Measurements from ENCODE around the gene ANKRD65.
"Not testable (repeated sequence)": the region's sequence is repeated elsewhere in the genome, so short reads cannot be mapped to it uniquely, and the experiment has no call there.

The ANKRD65 gene

DNA sequence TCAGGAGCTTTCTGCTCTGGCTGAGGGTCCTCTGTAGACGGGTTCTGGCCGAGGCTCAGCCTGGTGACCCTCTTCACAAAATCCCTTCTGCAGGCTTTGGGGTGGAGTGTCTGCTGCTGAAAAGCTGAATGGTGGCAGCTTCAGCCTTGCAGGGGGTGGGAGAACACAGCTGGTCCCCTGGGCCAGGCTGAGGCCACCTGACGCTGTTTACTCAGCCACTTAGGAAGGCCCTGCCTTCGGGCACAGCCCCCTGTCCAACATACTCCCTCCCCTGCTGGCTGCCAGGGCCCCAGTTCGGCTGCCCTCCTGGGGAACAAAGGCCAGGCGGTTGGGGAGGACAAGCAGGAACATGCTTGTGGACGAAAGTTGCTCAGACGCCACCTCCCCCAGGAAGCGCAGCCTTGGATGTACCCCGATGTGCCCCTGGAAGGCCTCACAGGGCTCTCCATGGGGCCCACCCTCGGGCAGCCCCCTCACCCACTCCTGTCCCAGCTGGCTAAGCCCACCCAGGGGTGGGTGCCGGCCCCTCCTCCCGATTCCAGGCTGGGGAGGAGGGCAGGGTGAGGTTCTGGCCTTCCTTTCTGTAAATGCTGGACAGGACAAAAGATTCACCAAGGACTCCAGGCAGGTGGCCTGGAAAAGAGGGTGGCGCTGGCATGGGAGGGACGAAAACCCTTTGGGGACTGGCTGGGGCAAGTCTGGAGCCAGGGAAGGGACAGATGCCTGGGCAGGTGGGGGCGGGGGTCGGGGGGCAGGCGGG is at the start of gene ANKRD65:
TSS of gene ANKRD65 (minus strand) at position 130 of the 760 bp plus-strand sequence. CDS start 271 bp downstream, outside the sequence.
- peak; percentile 97 for DNase-seq

DNA sequence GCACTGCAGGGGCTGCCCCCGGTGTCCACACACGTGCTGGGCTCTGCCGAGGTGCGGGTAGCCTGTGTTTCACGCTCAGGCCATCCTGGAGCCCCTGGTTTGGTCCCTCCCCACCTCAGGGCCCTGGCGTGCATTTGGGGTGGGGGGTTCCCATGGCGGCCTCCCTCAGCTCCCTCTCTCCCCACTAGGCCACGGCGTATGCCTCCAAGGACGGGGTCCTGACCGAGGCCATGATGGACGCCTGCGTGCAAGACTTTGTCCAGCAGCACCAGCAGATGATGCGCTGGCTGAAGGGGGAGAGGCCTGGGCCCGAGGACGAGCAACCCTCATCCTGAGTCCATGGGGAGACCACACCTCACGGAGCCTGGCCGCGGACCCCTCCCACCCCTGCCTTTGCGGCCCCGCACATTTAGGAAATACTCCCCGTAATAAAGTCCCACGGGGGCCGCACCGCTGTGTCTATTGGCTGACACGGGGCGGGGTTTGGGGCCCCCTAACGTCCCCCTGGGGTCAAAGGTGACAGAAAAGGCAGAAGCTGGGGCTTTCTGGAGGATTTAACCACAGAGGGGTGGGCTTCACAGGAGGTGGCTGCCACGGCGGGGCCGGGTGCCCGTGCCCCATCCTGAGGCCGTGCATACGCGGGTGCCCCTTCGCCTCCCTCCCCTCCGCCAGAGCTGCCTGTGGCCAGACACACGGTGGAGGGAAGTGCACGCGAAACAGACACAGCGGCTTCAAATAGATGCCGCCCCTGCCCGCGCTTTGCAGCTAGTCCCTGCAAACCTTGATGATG is 47.3 kb upstream of the ANKRD65 start:
- DNase-seq: not testable (repeated sequence)

DNA sequence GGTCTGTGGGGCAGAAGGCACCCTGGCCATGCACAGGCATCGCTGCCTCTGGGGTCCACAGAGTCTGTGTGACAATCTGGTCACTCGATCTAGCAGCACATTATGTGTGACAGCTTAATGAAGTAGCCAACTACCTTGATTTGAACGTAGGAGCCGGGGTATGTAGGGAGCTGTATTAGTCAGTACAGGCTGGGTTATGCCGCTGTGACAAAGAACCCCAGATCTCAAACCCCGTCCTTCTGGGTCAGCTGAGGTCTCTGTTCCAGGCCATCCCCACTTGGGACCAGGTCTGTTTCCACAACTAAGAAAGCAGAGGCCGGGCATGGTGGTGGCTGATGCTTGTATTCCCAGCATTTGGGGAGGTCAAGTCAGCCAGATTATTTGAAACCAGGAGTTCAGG is 42.2 kb upstream of the ANKRD65 start:
- DNase-seq: no peak

DNA sequence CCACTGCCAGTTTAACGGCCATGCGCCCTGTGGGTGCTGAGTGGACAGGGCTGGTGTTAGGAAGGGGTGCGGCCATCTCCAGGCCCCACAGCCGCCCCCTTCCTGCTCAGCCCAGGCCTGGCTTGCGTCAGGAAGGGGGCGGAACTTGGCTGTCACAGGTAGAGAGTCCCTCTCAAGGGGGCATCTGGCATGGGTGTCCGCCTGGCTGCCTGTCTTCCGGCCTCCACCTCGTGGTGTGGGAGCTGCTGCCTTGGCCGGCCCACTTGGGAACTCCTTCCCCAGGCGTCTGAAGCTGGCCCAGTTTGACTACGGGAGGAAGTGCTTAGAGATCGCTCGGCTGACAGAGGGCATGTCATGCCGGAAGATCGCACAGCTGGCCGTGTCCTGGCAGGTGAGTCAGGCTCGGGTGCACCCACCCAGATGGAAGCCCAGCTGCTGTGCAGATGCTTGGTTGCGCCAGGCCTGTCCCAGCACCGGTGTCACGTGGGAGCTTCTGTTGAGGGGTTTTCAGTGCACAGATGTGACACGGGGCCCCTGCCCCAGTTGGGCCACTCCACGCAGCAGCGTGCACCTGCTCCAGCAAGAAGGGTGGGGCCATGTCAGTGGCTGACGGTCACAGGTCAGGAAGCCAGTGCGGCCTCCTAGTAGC is 41.4 kb upstream of the ANKRD65 start:
- DNase-seq: peak; percentile 47

DNA sequence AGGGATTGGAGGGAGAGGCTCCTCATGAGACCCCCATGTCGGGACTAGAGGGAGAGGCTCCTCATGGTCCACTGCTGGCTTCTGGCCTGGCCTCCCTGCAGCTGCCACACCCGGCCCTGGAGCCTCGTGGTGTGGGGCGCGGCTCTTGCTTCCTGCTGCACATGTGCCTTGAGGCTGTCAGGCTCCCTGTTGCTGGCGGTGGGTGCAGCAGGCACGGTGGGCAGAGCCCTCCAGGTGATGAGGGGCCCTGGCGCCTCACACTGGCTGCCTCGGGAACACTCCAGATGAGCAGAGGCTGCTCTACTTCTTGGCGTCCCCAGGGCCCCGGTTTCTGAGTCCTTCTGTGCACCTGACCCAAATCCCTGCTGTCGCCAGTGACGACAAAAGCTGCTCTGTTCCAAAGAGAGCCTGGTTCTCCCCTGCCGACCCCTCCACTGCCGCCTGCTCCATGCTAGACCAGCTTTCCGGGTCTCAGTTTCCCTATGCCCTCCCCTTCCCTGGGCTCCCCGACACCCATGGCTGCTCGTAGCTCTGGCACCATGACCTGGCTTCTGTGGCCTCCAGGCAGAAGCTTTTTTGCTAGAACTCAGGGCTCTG is 40.7 kb upstream of the ANKRD65 start:
- DNase-seq: peak; percentile 41

DNA sequence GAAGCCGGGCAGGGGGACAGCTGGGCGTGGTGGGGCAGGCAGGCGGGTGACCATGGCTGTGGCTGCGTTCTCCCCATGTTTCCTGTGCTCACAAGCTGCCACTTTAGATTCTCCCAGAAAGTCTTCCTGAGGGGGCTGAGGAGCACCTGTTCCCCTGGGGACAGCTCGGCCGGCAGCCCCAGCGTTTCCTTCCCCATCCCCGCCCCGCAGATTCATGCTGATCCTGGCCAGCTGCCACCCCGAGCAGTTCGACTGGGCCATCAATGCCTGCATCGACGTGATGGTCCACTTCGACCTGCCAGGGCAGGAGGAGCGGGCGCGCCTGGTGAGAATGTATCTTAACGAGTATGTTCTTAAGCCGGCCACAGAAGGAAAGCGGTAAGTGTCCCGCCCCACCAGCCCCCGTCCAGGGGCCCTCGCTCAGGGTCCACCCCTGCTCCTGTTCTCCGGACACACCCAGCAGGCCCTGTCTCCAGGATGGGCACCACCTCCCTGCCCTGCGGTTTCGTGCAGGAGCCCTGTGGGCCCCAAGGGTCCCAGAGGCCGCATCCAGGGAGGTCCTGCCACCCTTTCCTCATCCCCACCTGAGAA is 39.6 kb upstream of the ANKRD65 start:
- no peak for DNase-seq

DNA sequence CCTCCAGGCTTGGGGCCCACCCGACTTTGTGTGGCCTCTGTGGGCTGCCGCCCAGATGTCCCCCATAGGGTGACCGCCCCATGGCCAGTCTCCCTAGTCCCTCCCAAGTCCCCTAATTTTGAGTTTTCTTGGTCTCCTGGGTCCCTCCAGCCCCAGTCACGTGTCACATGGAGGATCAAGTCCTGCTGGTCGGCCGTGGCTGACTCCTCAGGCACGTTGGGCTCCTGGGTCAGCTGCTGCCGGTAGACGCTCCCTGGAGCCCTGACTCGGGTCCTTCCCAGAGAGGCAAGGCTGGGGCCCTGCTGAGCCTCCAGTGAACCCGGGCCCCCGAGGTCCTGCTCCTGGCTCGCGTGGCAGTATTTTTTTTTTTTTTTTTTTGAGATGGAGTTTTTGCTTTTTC is 38.6 kb upstream of the ANKRD65 start:
- DNase-seq: not testable (repeated sequence)

DNA sequence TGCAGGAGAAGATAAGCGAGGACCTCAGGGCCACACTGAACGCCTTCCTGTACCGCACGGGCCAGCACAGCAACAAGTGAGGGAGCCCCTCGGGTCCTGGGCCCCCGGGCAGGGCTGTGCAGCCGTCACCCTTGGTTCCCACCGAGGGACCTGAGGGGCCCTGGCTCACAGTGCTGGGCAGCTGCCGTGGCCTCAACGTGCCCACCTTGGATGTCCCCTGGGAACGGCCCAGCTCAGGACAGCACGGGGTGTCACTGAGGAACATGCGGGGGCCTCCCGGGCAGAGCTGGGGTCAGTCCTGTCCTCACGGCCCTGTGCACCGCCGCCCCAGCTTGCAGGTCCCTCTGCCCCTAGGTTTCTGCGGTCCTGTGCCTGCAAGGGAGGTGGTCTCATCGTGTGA is 38.1 kb upstream of the ANKRD65 start:
- not testable (repeated sequence) for DNase-seq

DNA sequence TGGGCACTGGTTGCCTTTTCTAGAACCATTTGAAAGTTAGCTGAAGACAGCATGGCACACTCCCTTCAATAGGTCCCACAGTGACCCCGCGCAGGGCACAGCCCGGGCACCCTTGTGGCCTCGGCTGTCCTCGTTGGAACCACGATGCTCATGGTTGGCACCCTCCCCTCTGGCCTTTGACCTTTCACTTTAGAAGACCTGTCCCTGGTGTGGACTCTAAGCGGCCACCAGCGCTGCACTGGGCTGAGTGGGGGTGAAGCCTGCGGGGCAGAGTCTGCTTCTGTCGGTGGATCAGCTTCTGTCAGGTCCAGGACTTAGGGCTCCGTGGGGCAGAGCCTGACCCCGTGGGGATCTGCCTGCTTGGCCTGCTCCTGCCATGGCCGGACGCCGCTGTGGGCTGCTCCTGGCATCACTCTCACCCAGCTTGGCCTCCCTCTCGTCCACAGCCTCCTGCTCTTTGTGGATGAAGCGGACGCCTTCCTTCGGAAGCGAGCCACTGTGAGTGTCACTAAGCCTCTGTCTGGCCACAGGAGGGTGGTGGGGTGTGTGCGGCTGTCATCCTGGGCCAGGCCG is 35.7 kb upstream of the ANKRD65 start:
- not testable (repeated sequence) for DNase-seq

DNA sequence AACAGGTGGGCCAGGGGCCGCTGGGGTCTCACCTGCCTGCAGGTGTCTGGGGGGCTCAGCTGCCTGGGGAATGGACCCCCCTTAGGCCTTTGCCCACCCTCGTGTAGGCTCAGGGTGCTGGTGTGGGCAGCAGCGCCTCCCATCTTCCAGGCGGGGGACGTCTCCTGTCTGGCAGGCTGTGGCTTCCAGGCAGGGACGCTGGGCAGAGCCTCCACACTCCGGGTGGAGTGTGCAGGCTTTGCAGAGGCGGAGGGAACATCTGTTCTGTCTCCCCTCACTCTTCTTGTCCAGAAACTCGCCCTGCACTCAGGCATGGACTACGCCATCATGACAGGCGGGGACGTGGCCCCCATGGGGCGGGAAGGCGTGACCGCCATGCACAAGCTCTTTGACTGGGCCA is 34.9 kb upstream of the ANKRD65 start:
- not testable (repeated sequence) for DNase-seq

DNA sequence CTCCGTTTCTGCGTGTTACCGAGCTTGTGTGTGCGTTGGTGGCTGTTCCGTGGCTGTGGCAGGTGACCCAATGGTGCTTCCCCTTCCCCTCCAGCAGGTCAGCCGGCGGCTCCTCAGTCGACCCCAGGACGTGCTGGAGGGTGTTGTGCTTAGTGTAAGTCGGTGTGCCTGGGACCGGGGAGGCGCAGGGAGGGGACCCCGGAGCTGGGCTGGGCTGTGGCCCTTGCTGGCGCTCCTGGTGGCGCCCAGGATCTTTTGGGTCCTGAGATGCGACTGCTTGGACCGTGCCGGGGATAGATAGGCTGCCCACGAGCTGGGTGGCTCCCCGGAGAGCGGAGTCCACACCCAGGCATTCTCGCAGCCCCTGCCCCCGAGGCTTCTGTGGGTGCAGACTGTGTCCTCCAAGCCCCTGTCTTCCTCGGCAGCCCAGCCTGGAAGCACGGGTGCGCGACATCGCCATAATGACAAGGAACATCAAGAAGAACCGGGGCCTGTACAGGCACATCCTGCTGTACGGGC is 34.3 kb upstream of the ANKRD65 start:
- no peak for DNase-seq

DNA sequence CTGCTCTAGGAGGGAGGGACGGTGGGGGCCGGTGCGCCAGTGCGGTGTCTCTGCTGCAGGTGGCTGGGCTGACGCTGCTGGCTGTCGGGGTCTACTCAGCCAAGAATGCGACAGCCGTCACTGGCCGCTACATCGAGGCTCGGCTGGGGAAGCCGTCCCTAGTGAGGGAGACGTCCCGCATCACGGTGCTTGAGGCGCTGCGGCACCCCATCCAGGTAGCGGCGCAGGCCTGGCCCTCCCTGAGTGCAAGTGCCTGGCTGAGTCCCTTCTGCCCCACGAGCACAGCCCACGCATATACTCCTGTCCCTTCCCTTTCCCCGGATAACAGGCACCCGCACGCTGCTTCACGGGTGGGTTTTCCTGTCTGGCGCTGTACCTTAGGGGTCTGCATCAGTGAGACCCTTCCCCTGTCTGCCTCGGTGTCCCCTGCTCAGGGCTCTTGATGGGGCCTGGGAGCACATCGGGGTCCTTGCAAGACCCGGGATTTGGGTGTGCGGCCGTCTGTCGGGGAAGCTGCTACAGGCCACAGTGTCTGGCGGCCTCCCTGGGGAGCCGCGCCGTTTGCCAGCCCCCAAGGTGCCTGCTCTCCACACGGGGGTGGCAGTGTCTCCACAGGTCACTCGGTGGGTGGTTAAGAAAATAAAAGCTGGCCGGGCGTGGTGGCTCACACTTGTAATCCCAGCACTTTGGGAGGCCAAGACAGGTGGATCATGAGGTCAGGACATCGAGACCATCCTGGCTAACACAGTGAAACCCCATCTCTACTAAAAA is 33.4 kb upstream of the ANKRD65 start:
- not testable (repeated sequence) for DNase-seq

DNA sequence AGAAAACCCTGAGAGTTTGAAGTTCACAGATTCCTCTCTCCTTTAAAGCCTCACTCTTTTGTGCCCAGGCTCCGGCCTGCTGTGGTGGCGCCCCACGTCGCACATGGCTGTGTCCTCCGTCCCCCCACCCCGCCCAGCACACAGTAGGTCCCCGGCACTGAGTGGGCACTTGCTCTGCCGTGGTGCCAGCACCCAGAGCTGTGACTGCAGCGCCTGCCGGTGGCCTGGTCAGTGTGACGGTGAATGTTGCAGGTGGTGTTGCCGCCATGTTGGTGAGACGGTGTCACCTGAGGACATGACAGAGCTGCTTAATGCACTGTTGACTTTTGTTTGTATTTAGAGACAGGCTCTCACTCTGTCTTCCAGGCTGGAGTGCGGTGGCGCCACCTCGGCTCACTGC is 31.8 kb upstream of the ANKRD65 start:
- no peak for DNase-seq

DNA sequence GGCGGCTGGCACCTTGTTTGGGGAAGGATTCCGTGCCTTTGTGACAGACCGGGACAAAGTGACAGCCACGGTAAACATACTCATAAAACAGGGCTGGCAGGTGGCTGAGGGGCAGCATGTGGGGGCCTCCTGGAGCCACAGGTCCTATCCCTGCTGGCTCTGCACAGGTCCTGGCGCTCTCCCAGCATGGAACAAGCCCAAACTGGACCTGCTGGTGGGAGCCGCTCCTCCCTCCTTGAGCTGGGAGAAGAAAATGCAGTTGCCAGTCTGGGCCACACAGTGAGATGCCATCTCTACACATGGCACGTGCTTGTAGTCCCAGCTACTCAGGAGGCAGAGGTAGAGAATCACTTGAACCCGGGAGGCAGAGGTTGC is 31.3 kb upstream of the ANKRD65 start:
- not testable (repeated sequence) for DNase-seq

DNA sequence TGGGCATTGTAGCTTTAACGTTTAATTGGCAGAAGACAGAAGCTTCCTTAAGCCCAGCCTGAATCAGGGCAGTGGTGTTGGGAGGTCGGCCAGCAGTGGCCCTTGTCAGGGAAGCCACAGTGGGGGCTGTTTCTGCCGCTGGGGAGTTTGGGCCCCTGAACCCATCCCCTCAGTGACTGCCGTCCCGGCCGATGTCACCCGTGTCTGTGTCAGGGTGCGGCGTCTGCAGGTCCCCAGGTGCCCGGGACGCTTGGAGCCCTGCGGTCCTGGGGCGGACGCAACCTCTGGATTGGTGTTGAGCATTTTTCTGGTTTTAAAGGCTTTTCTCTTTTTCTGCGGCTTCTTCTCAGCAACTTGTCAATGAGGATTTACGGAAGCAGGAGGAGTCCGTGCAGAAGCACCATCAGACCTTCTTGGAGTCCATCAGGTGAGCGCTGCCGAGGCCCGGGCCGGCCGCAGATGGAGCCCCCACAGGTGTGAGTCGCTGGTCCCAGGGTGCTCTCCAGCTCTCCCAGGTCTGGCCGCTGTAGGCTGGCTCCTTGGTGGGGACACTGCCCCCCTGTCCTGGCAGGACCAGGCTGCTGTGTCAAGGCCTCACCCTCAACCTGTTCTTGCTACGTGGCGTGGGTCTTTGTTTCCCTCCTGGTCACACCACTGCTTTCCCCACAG is 30.8 kb upstream of the ANKRD65 start:
- no peak for DNase-seq

DNA sequence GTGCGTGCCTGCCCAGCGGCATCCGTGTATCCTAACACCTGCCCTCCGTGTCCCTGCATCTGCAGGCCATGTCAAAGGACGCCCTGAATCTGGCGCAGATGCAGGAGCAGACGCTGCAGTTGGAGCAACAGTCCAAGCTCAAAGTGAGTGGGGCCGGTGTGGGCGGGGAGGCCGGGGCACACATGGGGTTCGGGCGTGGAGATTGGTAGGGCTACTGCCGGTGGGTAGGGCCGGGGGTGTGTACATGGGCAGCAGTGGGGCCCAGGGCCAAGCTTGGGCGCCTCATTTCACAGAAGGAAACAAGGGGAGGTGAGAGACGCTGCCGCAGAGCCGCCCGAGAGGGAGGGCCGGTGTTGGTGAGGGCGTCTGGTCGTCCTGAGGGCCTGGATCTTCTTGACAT is 29.5 kb upstream of the ANKRD65 start:
- not testable (repeated sequence) for DNase-seq

DNA sequence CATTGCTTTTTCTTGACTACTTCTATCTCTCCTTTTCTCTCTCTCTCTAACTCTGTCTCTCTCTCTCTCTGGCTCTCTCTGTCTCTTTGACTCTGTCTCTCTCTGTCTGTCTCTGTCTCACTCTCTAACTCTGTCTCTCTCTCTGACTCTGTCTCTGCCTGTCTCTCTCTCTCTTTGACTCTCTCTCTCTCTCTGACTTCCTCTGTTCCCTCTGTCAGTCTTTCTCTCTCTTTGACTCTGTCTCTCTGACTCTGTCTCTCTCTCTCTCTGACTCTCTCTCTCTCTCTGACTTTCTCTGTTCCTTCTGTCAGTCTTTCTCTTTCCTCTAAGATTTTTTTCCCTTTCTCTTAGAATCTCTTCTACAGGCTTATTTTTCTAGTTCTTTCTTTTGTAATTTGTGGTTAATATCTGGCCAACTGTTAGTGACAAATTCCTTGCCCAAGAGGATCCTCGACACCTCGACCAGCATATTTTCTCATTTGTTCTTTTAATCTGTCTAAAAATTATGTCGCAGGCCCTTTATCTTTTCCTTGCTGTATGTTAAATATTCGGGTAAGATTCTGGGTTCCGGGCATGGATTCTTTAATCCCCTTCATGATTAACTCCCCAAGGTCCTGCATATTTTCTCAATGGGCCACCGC is 28.1 kb upstream of the ANKRD65 start, which contains the start of gene ATAD3C:
TSS of gene ATAD3C (plus strand) at position 591 of the 641 bp plus-strand sequence. CDS start 995 bp downstream, outside the sequence.
- no peak for DNase-seq

DNA sequence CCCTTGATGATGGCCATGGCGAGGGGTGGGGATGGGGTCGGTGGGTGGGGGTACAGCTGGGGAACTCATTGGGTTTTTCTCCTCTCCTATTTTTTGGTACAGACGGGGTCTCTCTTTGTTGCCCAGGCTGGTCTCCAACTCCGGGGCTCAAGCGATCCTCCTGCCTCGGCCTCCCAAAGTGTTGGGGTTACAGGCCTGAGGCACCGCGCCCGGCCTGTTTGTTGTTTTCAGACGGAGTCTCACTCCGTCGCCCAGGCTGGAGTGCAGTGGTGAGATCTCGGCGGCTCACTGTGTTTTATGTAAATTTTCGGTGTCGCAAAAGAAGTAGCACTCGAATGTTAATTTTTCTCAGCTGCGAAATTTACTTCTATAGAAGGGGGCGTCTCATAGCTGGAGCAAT is 25.6 kb upstream of the ANKRD65 start:
- not testable (repeated sequence) for DNase-seq

DNA sequence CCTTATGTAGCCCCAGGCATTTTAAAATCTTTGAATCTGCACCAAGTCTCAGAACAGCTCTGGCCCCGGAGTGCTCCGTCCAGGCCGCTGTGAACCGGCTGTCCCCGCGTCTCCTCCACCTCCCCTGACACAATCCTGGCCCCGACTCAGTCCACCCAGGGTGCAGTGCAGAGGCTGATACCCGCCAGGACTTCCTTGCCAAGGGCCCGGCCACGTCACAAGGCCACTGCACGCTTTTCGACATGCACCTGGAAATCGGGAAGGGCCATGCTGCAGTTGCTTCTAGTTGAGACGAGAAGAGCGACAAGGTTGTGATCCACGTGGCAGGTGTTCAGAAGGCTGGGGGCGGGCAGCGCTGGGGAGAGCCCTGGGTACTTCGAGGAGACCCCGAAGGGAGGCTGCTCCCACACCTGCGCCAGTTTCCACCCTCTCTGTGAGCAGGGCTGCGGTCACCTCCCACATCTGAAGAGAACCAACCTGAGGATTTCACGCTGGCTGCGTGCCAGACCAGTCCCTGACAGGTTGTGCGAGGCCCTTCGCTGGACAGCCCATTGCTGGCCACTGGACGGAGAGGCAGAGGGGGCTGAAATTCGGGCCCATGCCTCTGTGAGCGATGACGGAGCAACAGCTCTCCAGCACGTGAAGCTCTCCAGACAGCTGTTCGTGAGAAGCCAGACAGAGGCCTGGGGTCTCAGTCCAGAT is 21.1 kb upstream of the ANKRD65 start:
- DNase-seq: no peak
